ENCODE data around the gene OR10V1.
A peak's percentile ranks its signal among the peaks of the same experiment; 100 is the strongest.
"Not testable (repeated sequence)": the region's sequence is repeated elsewhere in the genome, so short reads cannot be mapped to it uniquely, and the experiment has no call there.

Gene OR10V1

DNA sequence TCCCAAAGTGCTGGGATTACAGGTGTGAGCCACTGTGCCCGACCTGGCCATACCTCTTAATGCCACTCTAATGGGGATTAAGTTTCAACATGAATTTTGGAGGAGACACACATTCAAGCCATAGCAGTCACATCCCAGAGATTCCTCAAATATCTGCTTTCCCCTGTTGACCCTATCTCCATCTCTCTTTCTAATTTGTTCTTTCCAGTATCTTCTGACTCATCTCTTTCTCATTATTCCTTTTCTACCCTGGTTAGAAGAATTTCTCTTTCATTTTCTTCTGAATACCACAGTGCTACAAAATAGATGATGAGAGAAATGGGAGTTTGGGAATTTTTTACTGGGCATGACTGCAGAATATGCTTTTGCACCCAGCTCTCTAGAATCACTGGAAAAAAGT lies 5.1 kb downstream of the OR10V1 start:
- DNase-seq, result peak; percentile 22

DNA sequence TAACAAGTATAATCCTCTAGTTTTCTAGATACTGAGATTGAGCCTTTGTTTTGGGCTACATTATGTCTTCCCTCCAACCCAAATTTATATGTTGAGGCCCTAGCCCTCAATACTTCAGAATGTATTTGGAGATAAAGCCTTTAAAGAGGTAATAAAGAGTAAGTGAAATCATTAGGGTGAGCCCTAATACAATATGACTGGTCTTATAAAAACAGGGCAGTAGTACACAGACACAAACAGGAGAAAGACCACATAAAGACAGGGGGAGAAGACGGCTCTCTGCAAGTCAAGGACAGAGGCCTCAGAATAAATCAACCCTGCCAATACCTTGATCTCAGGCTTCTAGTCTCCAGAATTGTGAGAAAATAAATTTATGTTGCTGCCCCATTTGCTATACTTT lies 6.3 kb downstream of the OR10V1 start:
- DNase-seq, result no peak

DNA sequence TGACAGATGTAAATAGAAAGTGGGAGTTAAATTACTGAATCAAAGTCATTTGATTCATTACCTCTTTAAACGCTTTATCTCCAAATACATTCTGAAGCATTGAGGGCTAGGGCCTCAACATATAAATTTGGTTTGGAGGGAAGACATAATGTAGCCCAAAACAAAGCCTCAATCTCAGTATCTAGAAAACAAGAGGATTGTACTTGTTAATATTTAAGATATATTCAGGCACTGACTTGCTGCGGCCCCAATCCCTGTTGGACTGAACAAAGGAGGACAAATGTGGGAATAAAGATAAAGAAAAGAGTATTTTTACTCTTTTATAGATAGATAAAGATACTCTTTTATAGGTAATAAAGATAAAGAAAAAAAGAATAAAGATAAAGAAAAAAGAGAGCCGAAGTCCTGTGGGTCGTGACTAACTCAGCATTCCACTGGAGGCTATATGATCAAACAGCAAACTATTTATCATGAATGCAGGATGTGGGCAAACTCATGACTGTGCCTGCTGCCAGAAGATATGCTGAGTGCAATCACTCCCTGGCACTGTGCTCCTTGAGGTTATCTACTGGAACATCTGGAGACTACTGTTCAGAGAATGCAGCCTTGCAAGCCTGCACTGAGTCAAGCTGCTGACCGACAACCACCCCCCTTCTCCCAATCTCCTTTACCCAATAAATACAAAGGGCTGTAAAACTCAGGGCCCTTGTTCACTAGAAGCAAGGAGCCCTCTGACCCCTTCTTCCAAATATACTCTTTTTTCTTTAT lies 6.9 kb downstream of the OR10V1 start:
- peak; percentile 83 for DNase-seq

DNA sequence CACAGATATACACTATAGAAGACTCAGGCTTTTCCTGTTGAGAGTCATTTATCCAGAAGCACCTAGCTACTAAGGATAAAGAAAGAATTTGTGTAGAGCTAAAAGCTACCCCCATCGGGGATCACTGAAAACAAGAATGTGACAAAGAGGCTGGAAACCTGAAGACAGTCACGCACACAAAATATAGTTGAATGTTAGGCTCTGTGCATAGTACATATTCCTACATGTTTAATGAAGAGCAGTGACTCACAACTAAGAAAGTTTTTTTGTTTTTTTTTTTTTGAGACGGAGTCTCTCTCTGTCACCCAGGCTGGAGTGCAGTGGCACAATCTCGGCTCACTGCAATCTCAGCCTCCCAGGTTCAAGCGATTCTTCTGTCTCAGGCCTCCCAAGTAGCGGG lies 8.4 kb downstream of the OR10V1 start:
- DNase-seq, result peak; percentile 7

DNA sequence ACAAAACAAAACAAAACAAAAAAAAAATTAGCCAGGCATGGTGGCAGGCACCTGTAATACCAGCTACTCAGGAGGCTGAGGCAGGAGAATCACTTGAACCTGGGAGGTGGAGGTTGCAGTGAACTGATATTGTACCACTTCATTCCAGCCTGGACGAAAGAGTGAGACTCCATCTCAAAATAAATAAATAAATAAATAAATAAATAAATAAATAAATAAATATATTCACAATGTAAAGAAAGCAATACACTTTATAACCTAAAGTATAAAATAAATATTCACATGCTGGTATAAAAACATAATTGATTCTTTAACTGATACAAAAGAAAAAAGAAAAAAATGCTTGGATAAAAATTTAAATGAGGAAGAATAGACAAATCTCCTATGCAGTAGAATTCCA lies 10.1 kb downstream of the OR10V1 start:
- not testable (repeated sequence) for DNase-seq

DNA sequence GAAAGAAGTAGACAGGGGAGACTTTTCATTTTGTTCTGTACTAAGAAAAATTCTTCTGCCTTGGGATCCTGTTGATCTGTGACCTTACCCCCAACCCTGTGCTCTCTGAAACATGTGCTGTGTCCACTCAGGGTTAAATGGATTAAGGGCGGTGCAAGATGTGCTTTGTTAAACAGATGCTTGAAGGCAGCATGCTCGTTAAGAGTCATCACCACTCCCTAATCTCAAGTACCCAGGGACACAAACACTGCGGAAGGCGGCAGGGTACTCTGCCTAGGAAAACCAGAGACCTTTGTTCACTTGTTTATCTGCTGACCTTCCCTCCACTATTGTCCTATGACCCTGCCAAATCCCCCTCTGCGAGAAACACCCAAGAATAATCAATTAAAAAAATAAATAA lies 13.5 kb downstream of the OR10V1 start:
- DNase-seq, result not testable (repeated sequence)

DNA sequence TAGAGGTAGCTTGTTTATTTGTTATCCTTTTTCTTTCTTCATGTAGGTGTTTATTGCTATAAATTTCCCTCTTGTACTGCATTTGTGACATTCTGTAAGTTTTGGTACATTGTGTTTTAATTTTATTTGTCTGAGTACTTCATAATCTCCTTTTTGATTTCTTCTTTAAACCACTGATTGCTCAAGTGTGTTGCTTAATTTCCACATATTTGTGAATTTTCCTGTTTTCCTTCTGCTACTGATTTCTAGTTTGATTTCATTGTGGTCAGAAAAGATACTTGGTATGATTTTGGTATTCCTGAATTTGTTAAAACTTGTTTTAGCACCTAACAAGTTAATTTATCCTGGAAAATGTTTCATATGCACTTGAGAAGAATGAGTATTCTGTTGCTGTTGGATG lies 15.1 kb downstream of the OR10V1 start:
- no peak for DNase-seq

DNA sequence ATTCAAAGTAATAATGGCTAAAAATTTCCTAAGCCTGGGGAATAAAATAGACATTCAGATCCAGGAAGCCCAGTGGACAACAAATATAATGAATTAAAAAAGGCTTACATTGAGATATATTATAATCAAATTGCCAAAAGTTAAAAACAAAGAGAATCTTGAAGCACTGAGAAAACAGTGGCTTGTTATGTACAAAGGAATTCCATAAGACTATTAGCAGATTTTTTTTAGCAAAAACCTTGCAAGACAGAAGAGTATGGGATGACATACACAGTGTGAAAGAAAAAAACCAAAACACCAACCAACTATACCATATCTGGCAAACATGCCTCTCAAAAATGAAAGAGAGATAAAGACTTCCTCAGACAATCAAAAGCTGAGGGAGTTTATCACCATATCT lies 20.7 kb downstream of the OR10V1 start:
- DNase-seq, result no peak

DNA sequence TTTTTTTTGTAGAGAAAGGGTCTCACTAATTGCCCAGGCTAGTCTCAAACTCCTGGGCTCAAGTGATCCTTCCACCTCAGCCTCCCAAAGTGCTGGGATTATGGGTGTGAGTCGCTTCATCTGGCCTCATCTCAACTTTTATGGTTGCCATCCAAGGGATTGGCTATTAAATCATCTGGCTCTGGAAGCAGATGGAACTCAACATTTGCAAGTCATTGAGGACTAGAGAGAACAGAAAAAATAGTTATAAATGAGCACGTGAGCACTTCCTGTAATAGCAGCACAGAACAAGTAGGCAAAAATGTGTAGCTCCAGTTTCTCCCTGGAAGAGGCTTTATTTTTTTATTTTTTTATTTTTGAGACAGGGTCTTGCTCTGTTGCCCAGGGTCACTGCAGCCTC lies 22.5 kb downstream of the OR10V1 start:
- no peak for DNase-seq

DNA sequence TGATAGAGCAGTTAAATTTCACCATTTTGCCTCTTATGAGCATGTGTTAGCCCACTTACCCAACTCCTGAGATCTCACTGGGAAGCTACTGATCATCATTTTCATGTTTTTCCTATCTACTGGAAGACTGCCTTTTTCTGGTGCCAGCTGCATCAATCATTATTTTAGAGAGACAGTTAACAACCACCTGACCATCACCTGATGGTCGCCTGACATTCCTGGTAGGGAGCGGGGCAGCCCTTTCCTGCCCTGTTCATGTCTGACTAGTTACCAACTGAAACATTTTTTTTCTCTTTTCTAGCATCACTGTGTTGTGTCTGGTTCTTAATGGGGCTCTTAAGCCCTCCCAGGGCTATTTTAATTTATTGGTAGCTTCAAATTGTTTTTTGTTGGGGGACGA lies 24.6 kb downstream of the OR10V1 start:
- no peak for DNase-seq

DNA sequence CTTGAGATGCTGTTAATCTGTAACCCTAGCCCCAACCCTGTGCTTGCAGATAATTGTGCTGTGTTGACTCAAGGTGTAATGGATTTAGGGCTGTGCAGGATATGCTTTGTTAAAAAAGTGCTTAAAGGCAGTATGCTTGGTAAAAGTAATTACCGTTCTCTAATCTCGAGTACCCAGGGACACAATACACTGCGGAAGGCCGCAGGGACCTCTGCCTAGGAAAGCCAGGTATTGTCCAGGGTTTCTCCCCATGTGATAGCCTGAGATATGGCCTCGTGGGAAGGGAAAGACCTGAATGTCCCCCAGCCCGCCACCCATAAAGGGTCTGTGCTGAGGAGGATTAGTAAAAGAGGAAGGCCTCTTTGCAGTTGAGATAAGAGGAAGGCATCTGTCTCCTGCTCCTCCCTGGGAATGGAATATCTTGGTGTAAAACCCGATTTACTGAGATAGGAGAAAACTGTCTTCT lies 32.4 kb downstream of the OR10V1 start:
- DNase-seq, result not testable (repeated sequence)

DNA sequence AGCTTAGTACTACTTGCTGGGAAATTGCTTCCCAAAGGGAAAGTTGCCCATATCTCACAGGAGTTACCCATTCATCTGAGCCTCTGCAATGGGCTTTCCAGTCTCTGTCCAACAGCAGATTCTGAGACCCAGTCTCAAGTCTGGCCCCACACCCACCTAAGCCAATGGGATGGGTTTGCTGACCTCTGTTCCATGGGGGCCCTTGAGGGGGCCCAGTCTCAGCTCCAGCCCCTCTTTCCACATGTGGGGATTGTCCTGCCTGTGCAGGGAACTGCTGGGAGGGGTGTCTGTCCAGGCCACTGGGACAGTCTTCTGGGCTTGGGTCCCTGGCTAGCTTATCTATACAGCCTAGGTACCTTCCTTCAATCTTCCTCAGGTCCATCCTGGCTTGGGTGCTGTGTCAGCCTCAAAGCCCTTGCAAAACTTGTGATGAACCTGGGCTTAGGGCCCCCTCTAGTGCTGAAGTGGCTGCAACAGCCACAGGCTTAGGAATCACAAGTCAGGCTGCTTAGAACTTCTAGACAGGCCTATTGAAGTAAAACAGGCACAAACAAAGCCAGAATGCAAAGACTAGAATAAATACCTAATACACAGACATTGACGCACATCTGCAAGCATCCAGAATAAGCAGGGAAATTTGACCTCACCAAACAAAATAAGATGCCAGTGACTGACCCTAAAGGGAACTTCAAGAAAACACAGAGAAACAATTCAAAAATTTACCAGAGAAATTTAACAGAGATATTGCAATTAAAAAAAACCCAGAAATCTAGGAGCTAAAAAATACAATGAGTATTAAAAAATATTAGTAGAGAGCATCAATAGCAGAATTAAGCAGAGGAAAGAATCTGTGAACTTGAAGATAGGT lies 33.1 kb downstream of the OR10V1 start:
- DNase-seq, result peak; percentile 71

DNA sequence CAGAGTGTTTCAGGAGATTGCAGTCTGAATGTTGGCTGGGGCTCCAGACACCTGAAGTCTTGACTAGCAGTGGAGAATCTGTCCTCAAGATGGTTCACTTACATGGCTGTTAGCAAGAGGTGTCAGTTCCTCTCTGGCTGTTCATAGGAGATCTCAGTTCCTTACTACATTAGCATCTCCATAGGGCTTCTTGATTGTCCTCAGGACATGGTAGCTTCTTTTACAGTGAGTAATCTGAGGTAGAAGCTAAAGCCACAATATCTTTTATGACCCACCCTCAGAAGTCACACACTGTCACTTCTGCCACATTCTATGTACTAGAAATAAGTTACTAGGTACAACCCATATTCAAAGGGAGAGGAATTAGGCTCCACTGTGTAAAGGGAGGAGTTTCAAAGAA lies 34.3 kb downstream of the OR10V1 start:
- no peak for DNase-seq

DNA sequence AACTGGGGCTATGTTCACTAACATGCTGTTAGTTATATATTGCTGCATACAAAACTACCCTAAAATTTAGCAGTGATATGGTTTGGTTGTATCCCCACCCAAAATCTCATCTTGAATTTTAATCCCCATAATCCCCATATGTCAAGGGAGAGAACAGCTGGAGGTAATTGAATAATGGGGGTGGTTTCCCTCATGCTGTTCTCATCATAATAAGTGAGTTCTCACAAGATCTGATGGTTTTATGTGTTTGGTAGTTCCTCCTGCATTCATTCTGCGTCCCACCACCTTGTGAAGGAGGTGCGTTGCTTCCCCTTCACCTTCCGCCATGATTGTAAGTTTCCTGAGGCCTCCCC lies 34.9 kb downstream of the OR10V1 start:
- no peak for DNase-seq

DNA sequence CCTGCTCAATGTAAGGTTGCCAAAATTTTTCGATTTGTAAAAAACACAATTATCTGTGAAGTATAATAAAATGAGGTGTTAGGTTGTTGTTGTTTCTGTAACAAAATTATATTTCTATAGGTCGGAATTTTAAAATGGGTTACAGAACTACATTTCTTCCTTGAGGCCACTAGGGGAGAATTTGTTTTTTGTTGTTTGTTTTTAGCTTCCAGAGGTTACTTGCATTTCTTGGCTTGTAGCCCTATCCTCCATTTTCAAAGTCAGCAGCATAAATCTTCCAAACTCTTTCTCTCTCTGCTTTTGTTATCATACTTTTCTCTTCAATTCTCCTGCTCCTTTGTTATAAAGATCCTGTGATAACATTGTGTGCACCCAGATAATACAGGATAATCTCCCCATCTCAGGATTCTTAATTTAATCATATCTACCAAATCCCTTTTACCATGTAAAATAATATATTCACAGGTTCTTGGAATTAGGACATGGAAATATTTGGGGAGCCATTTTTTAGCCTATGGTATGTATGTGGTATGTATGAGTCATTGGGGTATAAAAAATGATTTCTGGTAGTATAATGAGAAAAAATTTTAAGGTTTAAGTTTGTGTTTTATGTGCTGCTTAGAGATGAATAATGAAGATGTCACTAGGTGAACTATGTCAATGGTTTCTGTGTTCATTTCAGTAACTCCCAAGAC lies 35.4 kb downstream of the OR10V1 start:
- DNase-seq, result peak; percentile 24

DNA sequence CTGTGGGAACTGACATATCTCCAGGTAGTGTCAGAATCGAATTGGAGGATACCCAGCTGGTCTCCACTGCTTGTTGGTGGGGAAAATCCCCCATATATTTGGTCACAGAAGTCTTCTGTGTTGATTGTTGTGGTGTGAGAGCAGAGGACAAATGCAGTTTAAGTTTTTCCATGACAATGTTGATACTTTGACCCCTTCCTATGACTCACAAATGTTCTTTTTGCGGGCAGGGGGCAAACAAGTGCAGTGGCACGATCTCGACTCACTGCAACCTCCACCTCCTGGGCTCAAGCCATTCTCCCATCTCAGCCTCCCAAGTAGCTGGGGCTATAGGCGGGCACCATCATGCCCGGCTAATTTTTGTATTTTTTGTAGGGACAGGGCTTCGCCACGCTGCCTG lies 37.4 kb downstream of the OR10V1 start:
- no peak for DNase-seq

DNA sequence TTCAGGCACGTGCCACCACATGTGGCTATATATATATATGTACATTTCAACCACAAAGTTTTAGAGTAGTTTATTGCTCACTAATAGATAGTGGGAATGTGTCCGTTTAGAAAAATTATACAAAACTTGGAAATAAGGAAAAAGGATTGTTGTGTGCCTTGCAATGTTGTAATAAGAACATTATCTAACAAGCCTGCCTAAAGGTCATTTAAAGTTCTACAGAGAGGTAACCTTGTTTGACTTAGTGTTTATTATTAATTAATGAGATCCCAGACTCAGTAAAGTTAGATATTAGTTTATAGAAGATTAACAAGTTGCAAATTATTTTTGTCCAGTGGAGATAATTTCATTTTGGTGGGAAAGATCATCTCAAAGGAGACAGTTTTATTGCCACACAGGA lies 39.4 kb downstream of the OR10V1 start:
- no peak for DNase-seq

DNA sequence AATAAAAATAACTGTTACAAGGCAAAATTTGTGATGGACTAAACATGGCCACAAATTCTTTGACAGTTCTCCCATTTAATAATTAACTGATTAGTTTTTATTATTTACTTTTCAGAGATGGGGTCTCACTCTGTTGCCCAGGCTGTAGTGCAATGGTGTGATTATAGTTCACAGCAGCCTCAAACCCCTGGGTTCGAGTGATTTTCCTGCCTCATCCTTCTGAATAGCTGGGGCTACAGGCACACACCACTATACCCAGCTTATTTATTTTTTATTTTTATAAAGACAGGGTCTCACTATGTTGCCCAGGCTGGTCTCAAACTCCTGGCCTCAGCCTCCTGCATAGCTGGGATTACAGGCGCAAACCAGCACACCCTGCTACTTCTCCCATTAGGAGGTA lies 40.4 kb downstream of the OR10V1 start:
- DNase-seq, result no peak

DNA sequence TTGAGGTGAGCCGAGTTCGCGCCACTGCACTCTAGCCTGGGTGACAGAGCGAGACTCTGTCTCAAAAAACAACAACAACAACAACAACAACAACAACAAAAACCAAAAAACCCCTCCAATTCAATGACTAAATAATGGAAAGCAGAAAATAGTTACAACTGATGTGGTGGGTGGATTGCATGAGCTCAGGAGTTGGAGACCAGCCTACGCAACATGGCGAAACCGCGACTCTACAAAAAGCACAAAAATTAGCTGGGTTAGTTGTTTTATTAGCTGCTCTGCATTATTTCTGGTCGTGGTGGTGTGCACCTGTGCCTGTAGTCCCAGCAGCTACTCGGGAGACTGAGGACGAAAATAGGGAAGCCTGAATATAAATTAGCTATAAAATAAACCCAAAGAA lies 42.2 kb downstream of the OR10V1 start:
- no peak for DNase-seq

DNA sequence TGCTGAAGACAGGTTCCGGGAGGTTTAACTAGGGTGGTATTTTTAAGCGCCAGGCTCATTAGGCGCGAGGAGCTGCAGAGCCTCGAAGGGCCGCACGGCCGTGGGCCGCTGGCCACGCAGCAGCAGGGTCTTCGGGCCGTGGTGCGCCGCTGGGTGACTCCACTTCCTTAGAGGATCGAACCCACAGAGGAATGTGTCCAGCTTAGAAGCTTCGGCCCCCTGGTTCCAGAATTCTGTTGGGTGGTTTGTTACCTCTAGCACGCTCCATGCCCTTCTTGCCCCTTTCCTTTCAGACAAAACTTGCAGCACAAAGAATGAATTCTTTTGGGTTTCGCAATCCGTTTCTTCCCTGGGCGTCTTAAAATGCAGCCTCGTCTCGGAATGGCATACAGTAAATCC lies 44.0 kb downstream of the OR10V1 start:
- DNase-seq, result peak; percentile 58

DNA sequence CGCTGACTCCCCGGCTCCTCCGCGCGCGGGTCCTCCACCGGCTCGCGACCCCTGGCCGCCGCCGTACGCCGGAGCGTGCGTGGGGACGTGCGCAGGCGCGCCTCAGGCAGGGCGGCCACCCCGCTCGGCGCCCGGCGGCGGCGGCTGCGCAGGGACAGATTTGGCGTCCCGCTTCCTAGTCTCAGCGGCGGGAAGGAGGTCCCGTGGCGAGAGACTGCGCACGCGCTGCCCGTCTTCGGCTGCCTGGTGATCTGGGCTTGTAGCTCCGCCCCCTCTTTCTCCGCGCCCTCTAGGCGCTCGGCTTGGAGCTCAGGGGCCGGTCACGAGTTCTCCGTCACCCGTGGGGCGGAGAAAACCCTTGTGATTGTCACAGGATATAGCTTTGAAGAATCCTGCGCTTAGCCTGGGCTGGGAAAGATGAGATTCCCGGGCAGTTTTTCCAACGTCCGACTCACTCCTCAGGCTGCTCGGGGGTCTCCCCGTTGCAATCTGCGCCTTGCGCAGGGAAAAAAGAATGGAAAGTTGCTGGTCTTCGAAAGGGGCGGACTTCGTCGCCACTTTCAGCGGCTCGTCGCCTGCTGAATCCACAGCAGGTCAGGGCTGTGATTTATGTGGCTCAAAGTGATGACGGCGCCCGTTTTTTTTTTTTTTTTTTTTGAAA lies 44.6 kb downstream of the OR10V1 start, which contains the start of gene PATL1:
Gene PATL1 (minus strand): TSS at position 88 of the 661 bp plus-strand sequence. CDS start 142 bp downstream, outside the sequence.
- peak; percentile 98 for DNase-seq

DNA sequence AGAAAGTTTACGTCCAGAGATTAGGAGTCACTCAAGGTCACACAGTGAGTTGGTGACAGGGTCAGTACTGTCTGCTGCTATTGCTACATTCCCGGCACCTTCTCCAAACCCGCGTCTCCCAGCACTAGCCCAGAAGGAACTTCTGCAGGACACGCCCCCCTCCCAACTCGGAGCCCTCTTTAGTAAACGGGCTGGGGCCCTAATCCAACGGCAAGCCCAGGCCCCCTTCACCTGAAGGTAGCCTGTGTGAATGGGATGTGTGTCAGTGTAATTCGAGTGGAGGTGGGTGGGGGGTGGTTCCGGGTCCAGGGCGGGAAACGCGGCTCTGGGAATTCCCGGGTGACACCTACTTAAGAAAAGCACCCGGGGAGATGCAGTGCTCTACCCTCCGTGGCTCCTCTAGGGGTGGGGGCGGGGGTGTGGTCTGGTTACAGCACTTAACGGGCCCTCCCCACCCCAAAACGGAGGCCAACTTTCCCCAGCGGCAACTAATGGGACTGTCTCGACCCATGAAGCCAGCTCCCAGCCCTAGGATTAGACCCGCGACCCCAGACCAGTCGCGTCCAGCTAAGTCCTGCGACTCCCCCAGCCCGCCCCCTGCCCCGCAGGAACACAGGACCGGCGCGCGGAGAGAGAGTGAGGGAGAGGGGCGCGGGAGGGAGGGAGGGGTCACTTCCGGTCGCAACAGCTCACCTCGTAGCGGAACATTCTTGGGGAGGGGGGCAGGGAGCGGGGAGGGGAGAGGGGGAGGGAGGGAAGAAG lies 45.3 kb downstream of the OR10V1 start:
- DNase-seq, result peak; percentile 25

Measured in fibroblast of skin of right quadriceps (primary cell).